ENCODE measurements around the gene SEC61B.

SEC61B gene

DNA sequence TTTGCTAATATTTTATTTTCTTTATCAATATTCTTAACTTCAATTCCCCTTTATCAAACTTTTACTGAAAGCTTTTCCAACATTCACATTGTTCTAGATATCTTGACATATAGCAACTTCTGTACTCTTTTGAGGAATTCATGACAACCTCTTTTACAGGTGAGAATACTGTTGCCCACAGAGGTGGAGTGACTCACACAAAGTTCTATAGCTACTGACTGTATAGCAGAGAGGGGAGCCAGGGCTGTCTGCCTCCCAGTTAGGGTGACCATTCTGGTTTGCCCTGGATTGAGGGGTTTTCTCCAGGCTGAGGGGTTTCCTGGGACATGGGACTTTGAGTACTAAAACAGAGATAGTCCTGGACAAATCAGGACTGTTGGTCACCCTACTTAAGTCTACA lies 16.2 kb downstream of the SEC61B start:
- DNase-seq = no peak

GRCh38 chr9:99239341-99240060 lies 17.4 kb downstream of the SEC61B start:
- DNase-seq = no peak

DNA sequence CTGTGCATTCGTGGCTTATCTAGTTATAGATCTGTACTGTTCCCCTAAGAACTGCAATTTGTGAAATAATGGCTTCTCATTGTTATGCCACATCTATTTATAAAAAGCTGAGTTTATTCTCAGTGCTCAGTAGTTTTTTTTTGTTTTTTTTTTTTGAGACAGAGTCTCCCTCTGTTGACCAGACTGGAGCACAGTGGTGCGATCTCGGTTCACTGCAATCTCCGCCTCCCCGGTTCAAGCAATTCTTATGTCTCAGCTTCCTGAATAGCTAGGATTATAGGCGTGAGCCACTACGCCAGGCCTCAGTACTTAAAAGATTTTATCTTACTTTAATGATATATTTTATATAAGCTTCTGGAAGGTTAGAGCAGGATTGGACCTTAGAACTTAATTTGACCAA lies 19.0 kb downstream of the SEC61B start:
- no peak for DNase-seq

GRCh38 chr9:99244344-99245260 lies 22.5 kb downstream of the SEC61B start:
- DNase-seq = no peak

GRCh38 chr9:99249619-99250018 lies 27.5 kb downstream of the SEC61B start:
- DNase-seq = no peak

DNA sequence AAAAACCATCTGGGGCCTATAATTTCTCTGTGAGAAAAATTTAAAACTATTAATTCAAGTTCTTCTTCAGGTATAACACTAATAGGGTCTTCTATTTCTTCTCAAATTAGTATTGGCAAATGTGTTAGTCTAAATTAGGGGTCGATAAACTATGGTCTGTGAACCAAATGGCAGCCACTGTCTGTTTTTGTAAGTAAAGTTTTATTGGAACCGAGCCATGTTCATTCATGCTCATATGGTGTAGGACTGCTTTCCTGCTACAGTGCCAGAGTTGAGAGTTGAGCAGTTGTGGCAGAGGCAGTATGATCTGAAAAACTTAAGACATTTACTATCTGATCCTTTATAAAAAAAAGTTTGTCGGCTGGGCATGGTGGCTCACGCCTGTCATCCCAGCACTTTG lies 29.1 kb downstream of the SEC61B start:
- no peak for DNase-seq

DNA sequence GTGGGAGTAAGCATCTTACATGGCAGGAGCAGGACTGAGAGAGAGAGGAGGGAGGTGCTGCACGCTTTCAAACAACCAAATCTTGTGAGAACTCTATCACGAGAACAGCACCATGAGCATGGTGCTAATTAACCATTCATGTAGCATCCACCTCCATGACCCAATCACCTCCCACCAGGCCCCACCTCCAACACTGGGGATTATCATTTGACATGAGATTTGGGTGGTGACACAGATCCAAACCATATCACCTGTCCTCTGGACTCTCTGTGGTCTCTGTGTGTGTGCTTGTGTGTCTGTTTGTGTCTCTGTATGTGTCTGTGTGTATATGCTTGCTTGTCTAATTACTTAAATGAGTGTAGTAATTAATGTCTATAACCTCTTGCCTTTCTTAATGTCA lies 31.1 kb downstream of the SEC61B start:
- peak; percentile 67 for DNase-seq

DNA sequence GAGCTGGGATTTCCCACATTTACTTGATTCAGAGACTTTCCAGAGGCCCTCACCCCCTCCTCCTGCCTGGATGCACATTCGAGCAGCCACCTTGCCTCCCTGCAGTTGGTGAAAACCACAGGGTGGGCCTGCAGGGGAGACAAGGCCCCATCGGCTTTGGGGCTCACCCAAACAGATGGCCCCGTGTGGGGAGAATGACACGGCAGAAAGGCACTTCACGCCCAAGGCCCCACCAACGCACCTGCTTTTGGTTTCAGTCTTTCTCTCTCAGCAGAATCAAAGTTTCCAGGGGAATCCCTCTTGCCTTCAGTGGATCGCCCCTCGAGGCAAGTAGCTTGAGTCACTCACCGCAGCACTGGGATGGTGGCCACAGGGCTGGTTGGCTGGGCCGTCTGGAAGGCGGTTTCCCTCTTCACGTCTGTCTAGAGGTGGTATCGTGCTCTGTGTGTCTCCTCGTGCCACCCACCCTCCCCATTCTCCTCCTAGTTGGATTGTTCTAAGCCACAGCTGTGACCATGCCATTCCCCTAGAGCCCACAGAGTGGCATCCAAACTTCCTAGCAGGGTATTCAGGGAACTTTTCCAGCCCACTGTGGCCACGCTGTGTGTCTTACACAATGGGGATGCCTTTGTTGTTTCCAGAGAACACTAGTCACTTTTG lies 31.8 kb downstream of the SEC61B start:
- DNase-seq = peak; percentile 88

DNA sequence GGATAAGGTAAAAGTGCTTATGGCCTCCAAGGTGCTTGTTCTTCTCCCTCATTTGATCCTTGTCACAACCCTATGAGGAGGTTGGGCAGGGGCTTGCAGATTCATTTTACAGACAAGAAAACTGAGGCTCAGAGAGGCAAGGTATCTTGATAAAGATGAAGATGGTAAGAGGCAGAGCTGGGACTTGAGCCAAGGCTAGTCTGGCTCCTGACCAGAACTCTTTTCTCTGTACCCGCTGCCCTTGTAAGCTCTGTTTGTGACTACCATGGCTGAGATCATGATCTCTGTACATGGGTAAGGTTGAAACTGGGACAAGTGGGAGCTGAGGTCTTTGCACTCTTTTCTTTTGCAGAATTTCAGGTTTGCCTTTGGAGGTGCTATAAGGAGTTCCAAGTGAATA lies 33.6 kb downstream of the SEC61B start:
- no peak for DNase-seq

- no peak for DNase-seq
Measured at GRCh38 chr9:99257723-99258389, 35.8 kb downstream of the SEC61B start.

- DNase-seq = peak; percentile 62
Measured at GRCh38 chr9:99259231-99259918, 37.3 kb downstream of the SEC61B start.

DNA sequence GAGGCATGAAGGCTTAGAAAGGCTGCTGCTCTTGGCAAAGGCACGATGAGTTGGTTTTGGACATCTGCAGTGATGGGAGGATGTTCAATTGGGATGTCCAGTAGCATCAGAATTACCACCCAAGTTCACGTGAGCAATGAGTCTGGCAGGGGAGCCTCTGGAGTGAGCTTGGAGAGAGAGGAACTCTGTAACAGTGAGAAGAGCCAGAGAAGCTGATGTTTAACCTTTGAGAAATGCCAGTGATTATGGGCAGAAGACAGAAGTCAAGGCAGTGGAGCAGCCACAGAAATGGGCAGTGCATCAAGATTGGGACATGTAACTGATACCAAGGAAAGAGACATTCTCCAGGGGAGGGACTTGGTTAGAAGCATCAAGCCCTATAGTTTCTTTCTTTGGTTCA lies 39.8 kb downstream of the SEC61B start:
- no peak for DNase-seq

GRCh38 chr9:99262949-99263418 lies 40.9 kb downstream of the SEC61B start:
- no peak for DNase-seq

GRCh38 chr9:99264070-99264680 lies 42.1 kb downstream of the SEC61B start:
- no peak for DNase-seq

GRCh38 chr9:99265691-99266090 lies 43.6 kb downstream of the SEC61B start:
- DNase-seq = no peak

- DNase-seq = peak; percentile 85
Measured at GRCh38 chr9:99266255-99267023, 44.4 kb downstream of the SEC61B start.

DNA sequence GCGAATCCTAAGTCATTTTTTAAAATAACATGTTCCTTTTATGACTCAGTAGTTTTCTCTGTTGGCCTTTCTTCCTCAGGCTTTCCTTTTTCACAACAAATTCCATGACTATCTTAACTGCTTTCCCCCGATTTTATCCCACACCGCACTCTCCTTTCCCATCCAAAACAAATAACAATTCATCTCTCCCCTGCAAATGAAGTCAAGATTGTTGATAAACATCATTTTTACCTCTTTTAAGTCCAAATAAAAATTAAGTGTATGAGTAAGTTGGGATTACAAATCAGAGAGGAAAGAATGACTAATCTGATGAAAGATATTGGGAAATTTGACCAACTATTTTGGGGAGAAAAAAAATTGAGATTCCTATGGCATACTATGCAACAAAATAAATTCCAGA lies 47.3 kb downstream of the SEC61B start:
- no peak for DNase-seq

DNA sequence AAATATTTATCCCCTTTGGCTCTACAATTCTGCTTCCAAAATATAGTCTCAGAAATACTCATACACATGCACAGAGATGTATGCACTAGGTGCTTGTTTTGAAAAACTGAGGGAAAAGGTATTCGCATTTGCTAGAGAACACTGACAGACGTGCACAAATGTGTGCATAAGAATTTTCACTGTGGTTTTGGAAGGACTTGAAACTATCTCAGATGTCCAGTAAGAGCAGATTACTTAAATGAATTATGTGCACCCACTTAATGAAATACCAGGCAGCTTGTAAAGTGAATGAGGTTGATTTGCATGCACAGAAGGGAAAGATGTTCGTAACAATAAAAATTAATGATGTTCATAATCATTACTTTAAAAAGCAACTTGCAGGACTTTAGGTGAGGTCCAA lies 48.4 kb downstream of the SEC61B start:
- no peak for DNase-seq

DNA sequence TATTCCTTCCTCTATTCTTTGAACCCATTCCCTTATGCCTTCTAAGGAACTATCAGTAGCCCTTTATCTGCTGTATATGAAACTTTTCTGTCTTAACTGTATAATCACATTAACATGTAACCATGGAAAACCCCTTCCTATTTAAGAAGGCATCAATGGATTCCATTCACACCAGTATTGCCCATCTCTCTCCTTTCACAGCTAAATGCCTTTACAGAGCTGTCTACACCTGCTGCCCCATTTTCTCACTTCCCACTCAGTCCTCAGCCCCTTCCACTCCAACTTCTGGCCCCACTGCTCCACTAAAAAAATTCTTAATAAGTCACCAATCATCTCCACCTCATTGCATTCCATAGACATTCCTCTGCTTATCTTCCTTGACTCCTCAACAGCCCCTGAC lies 50.8 kb downstream of the SEC61B start:
- DNase-seq = no peak

DNA sequence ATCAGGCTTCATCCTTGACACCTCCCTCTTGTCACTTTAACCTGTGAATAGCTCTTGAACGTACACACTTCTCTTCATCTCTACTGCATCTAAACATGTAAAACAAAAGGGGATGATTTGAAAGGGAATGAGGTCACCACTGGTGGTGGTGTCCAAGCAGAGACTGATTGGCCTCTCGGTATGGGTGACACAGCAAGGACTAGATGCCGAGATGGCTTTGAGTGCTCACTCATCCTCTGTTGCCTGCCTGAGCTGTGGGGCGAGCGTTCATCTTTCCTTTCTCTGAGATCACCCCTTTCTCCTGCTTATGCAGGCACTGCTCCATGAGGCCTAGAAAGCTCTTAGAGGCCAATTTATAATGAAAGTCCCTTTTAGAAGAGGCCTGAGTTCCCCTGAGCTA lies 51.9 kb downstream of the SEC61B start:
- DNase-seq = no peak

GRCh38 chr9:99274495-99274894 lies 52.4 kb downstream of the SEC61B start:
- no peak for DNase-seq
